GM23338 (cell line): ENCODE measurements around the gene UTP3. TPM values are rescaled to one million over a fixed set of nuclear protein-coding genes. Genes with fewer than 3 reads are reported as not detected.

Experiments
- ATAC-seq: fragments of 200-7000 bp; cut with Tn5 transposase; 3 replicates; pipeline ENCODE4 v1.9.1; 2020
- DNase-seq: peaks from one replicate; pipeline ENCODE4 v3.0.0-alpha.2; 2015; ENCODE audit warnings: low spot score
- H2AFZ ChIP-seq: fragments of 200-600 bp; sonication (generic); 2 replicates; pipeline ENCODE4 v1.8.0; 2016; ENCODE audit warnings: antibody characterized with exemption, mild to moderate bottlenecking, moderate library complexity
- H3F3A ChIP-seq: fragments of 200-600 bp; sonication (generic); replicated peaks from 2 replicates; pipeline ENCODE4 v1.8.0; 2017; ENCODE audit warnings: antibody characterized with exemption, mixed run types, low read depth
- H3K27ac ChIP-seq: fragments of 200-600 bp; sonication (generic); 2 replicates; pipeline ENCODE4 v1.6.1; 2016; ENCODE audit warnings: low read depth
- H3K27me3 ChIP-seq: fragments of 200-600 bp; sonication (generic); 2 replicates; pipeline ENCODE4 v1.8.0; 2016; ENCODE audit warnings: mild to moderate bottlenecking, mixed run types, moderate library complexity; ENCODE audit not compliant: insufficient read depth
- H3K36me3 ChIP-seq: fragments of 200-600 bp; sonication (generic); 2 replicates; pipeline ENCODE4 v1.8.0; 2016; ENCODE audit warnings: mild to moderate bottlenecking; ENCODE audit not compliant: insufficient read depth
- H3K4me1 ChIP-seq: fragments of 200-600 bp; sonication (generic); 2 replicates; pipeline ENCODE4 v1.8.0; 2016; ENCODE audit warnings: mild to moderate bottlenecking, moderate library complexity; ENCODE audit not compliant: insufficient read depth
- H3K4me2 ChIP-seq: fragments of 200-600 bp; sonication (generic); 2 replicates; pipeline ENCODE4 v1.7.1; 2017; ENCODE audit warnings: mixed run types
- H3K4me3 ChIP-seq: fragments of 200-600 bp; sonication (generic); 2 replicates; pipeline ENCODE4 v1.6.1; 2016; ENCODE audit warnings: mixed run types
- H3K79me2 ChIP-seq: fragments of 200-600 bp; sonication (generic); replicated peaks from 2 replicates; pipeline ENCODE4 v1.8.0; 2017; ENCODE audit warnings: mild to moderate bottlenecking; ENCODE audit not compliant: insufficient read depth
- H3K9me2 ChIP-seq: fragments of 200-600 bp; sonication (generic); 2 replicates; pipeline ENCODE4 v1.8.0; 2017; ENCODE audit not compliant: insufficient read depth
- H4K20me1 ChIP-seq: fragments of 200-600 bp; sonication (generic); replicated peaks from 2 replicates; pipeline ENCODE4 v1.8.0; 2017; ENCODE audit warnings: mild to moderate bottlenecking; ENCODE audit not compliant: insufficient read depth
- H3K27ac Mint-ChIP-seq: 2 replicates; pipeline ENCODE4 v1.8.0; 2020; ENCODE audit warnings: inconsistent platforms, mild to moderate bottlenecking, moderate library complexity, mixed read lengths
- H3K27me3 Mint-ChIP-seq: 3 replicates; pipeline ENCODE4 v1.8.0; 2022; ENCODE audit warnings: low read depth, mild to moderate bottlenecking, moderate library complexity, mixed read lengths, inconsistent platforms; ENCODE audit not compliant: insufficient read depth, poor library complexity
- H3K36me3 Mint-ChIP-seq: 3 replicates; pipeline ENCODE4 v1.8.0; 2021; ENCODE audit warnings: low read depth, mild to moderate bottlenecking, inconsistent platforms, moderate library complexity, mixed read lengths
- H3K4me1 Mint-ChIP-seq: 3 replicates; pipeline ENCODE4 v1.8.0; 2020; ENCODE audit warnings: mild to moderate bottlenecking, inconsistent platforms, mixed read lengths
- H3K4me3 Mint-ChIP-seq: 3 replicates; pipeline ENCODE4 v1.8.0; 2021; ENCODE audit warnings: moderate library complexity, mild to moderate bottlenecking, inconsistent platforms, mixed read lengths
- H3K9me3 Mint-ChIP-seq: 3 replicates; pipeline ENCODE4 v1.8.0; 2020; ENCODE audit warnings: moderate library complexity, mild to moderate bottlenecking, inconsistent platforms, mixed read lengths
- CREB1 ChIP-seq: fragments of 250-450 bp; sonication (Bioruptor Pico); IDR thresholded peaks from 2 replicates; pipeline ENCODE4 v1.5.0; 2020; ENCODE audit warnings: low read depth, mild to moderate bottlenecking, moderate library complexity
- EZH2 ChIP-seq: fragments of 200-600 bp; sonication (generic); IDR thresholded peaks from one replicate; pipeline ENCODE4 v1.8.0; 2017; ENCODE audit warnings: antibody characterized with exemption, mild to moderate bottlenecking, low read depth; ENCODE audit not compliant: unreplicated experiment
- NANOG ChIP-seq: IDR thresholded peaks from 2 replicates; pipeline ENCODE4 v1.6.1; 2016; ENCODE audit warnings: antibody characterized with exemption, borderline replicate concordance
- polyA plus RNA-seq: library from polyadenylated mRNA; unstranded; fragments of >200 nt; fragmentation: Nextera tagmentation; extraction: Ambion mirVana; gene quantifications from 2 replicates; pipeline ENCODE4 v1.2.1, GENCODE V29; 2016
- total RNA-seq: library from RNA; depleted of rRNA; stranded (reverse); fragments of >200 nt; shearing (Covaris generic); gene quantifications from 2 replicates; pipeline ENCODE4 v1.2.3, GENCODE V29; 2014
- TF ChIP-seq, protein P1 (sequence below): fragments of 250-450 bp; sonication (Bioruptor Pico); IDR thresholded peaks from 2 replicates; pipeline ENCODE4 v1.5.0; 2020; ENCODE audit warnings: mild to moderate bottlenecking, moderate library complexity
- TF ChIP-seq, protein P2 (sequence below), 2 experiments: fragments of 200-600 bp in 1 of 2; sonication (generic) in 1 of 2; conservative IDR thresholded peaks; 2 replicates each; pipeline versions ENCODE4 v1.5.1 to v1.6.1; 2016 to 2017; ENCODE audit warnings: antibody characterized with exemption in 2 of 2, low read depth in 2 of 2, mild to moderate bottlenecking in 2 of 2, moderate library complexity in 1 of 2
- TF ChIP-seq, protein P3 (sequence below): IDR thresholded peaks from one replicate; pipeline ENCODE4 v1.6.1; 2018; ENCODE audit warnings: antibody characterized with exemption; ENCODE audit not compliant: unreplicated experiment

The UTP3 gene
- total and polyA plus RNA-seq, 2 experiments from 2014 or later: 36.9 to 44.3 TPM

DNA sequence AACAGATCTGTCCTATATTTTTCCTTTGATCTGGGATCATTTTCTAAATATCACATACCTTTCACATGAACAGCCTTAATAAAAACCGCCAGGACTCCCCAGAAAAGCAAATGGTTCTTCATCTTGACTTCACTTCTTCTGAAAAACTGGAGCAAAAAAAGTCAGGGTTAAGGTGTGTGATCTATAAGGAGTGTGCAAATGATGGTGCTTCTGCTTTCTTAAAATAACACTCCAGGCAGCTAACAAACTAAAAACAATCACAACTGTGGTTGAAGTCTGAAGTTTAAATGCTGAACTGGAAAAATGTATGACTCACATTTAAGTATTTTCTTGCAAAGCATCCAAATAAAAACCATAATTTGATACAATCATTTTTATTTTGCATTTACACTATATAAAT is 22.0 kb upstream of the UTP3 start, which contains the start of gene JCHAIN (continued):
- TF ChIP-seq, protein P1, sequence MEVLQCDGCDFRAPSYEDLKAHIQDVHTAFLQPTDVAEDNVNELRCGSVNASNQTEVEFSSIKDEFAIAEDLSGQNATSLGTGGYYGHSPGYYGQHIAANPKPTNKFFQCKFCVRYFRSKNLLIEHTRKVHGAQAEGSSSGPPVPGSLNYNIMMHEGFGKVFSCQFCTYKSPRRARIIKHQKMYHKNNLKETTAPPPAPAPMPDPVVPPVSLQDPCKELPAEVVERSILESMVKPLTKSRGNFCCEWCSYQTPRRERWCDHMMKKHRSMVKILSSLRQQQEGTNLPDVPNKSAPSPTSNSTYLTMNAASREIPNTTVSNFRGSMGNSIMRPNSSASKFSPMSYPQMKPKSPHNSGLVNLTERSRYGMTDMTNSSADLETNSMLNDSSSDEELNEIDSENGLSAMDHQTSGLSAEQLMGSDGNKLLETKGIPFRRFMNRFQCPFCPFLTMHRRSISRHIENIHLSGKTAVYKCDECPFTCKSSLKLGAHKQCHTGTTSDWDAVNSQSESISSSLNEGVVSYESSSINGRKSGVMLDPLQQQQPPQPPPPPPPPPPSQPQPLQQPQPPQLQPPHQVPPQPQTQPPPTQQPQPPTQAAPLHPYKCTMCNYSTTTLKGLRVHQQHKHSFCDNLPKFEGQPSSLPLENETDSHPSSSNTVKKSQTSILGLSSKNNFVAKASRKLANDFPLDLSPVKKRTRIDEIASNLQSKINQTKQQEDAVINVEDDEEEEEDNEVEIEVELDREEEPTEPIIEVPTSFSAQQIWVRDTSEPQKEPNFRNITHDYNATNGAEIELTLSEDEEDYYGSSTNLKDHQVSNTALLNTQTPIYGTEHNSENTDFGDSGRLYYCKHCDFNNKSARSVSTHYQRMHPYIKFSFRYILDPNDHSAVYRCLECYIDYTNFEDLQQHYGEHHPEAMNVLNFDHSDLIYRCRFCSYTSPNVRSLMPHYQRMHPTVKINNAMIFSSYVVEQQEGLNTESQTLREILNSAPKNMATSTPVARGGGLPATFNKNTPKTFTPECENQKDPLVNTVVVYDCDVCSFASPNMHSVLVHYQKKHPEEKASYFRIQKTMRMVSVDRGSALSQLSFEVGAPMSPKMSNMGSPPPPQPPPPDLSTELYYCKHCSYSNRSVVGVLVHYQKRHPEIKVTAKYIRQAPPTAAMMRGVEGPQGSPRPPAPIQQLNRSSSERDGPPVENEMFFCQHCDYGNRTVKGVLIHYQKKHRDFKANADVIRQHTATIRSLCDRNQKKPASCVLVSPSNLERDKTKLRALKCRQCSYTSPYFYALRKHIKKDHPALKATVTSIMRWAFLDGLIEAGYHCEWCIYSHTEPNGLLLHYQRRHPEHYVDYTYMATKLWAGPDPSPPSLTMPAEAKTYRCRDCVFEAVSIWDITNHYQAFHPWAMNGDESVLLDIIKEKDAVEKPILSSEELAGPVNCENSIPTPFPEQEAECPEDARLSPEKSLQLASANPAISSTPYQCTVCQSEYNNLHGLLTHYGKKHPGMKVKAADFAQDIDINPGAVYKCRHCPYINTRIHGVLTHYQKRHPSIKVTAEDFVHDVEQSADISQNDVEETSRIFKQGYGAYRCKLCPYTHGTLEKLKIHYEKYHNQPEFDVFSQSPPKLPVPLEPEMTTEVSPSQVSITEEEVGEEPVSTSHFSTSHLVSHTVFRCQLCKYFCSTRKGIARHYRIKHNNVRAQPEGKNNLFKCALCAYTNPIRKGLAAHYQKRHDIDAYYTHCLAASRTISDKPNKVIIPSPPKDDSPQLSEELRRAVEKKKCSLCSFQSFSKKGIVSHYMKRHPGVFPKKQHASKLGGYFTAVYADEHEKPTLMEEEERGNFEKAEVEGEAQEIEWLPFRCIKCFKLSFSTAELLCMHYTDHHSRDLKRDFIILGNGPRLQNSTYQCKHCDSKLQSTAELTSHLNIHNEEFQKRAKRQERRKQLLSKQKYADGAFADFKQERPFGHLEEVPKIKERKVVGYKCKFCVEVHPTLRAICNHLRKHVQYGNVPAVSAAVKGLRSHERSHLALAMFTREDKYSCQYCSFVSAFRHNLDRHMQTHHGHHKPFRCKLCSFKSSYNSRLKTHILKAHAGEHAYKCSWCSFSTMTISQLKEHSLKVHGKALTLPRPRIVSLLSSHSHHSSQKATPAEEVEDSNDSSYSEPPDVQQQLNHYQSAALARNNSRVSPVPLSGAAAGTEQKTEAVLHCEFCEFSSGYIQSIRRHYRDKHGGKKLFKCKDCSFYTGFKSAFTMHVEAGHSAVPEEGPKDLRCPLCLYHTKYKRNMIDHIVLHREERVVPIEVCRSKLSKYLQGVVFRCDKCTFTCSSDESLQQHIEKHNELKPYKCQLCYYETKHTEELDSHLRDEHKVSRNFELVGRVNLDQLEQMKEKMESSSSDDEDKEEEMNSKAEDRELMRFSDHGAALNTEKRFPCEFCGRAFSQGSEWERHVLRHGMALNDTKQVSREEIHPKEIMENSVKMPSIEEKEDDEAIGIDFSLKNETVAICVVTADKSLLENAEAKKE (CRISPR knock-in tag): no peak
- no peak for TF ChIP-seq CREB1 (CRISPR knock-in tag)
- TF ChIP-seq, protein P2, sequence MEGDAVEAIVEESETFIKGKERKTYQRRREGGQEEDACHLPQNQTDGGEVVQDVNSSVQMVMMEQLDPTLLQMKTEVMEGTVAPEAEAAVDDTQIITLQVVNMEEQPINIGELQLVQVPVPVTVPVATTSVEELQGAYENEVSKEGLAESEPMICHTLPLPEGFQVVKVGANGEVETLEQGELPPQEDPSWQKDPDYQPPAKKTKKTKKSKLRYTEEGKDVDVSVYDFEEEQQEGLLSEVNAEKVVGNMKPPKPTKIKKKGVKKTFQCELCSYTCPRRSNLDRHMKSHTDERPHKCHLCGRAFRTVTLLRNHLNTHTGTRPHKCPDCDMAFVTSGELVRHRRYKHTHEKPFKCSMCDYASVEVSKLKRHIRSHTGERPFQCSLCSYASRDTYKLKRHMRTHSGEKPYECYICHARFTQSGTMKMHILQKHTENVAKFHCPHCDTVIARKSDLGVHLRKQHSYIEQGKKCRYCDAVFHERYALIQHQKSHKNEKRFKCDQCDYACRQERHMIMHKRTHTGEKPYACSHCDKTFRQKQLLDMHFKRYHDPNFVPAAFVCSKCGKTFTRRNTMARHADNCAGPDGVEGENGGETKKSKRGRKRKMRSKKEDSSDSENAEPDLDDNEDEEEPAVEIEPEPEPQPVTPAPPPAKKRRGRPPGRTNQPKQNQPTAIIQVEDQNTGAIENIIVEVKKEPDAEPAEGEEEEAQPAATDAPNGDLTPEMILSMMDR (conservative IDR thresholded peaks at IDR 0.05; ENCODE audit: low read depth in 2 of 2): no peak
- TF ChIP-seq EZH2: no peak
- no peak for TF ChIP-seq NANOG

DNA sequence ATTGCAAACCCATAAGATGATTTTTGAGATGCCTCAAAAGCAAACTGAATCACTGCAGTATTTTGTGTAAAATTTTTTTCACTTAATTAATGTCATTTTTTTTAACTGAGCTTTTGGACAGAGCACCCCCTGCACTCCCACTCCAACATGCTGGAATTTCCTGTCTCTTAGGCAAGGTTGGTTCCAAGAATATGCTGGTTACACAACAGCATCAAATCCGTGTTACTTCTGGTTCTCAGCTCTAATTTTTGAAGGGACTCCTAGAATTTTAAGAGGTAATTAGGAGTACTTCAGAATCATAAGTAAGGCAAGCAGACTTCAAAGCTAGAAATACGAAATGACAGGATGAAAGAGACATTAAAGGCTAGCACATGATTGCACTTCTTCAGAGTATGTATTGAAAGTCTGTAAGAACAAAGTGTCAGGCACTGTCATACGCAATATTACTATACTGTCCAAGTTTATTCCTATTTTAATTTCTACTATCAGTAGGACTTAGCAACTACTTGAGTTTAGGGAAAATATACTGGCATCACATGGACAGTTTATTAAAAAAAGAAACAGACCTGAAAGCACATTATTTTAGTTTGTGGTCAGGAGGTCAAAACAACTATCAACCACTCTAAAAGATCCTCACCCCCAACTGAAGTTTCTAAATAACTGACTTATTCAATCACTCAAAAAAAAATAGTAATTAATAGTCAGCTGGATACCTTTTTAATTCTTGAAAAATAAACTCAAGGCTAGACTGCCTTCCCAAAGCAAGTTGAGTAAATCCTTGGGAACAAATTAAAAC is 20.4 kb upstream of the UTP3 start:
- H3K9me3 Mint-ChIP-seq: no peaks in the 10 kb centered on the region
- Histone ChIP-seq H3K79me2 (no peaks in the 10 kb centered on the region), H3K4me3 (no peak overlapping the region), H2AFZ (0 out of 2 replicates have a peak overlapping the region, but pooled peaks have one; percentile 29), H3F3A (no peaks in the 10 kb centered on the region), H3K9me2 (no peaks in the 10 kb centered on the region), H3K27ac (no peak overlapping the region), H3K4me1 (no peaks in the 10 kb centered on the region), H3K27me3 (no peaks in the 10 kb centered on the region), H4K20me1 (no peaks in the 10 kb centered on the region), H3K36me3 (no peaks in the 10 kb centered on the region), H3K4me2 (no peak overlapping the region)
- H3K4me1 Mint-ChIP-seq: no peaks in the 10 kb centered on the region
- H3K36me3 Mint-ChIP-seq: no peaks in the 10 kb centered on the region
- no peak for DNase-seq
- no peaks in the 10 kb centered on the region for H3K27me3 Mint-ChIP-seq
- H3K4me3 Mint-ChIP-seq: no peak overlapping the region
- ATAC-seq: no peak
- H3K27ac Mint-ChIP-seq: no peak overlapping the region
- TF ChIP-seq, protein P3, sequence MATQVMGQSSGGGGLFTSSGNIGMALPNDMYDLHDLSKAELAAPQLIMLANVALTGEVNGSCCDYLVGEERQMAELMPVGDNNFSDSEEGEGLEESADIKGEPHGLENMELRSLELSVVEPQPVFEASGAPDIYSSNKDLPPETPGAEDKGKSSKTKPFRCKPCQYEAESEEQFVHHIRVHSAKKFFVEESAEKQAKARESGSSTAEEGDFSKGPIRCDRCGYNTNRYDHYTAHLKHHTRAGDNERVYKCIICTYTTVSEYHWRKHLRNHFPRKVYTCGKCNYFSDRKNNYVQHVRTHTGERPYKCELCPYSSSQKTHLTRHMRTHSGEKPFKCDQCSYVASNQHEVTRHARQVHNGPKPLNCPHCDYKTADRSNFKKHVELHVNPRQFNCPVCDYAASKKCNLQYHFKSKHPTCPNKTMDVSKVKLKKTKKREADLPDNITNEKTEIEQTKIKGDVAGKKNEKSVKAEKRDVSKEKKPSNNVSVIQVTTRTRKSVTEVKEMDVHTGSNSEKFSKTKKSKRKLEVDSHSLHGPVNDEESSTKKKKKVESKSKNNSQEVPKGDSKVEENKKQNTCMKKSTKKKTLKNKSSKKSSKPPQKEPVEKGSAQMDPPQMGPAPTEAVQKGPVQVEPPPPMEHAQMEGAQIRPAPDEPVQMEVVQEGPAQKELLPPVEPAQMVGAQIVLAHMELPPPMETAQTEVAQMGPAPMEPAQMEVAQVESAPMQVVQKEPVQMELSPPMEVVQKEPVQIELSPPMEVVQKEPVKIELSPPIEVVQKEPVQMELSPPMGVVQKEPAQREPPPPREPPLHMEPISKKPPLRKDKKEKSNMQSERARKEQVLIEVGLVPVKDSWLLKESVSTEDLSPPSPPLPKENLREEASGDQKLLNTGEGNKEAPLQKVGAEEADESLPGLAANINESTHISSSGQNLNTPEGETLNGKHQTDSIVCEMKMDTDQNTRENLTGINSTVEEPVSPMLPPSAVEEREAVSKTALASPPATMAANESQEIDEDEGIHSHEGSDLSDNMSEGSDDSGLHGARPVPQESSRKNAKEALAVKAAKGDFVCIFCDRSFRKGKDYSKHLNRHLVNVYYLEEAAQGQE: no peak
